Measurements from ENCODE around the gene FAM83D. TPM values are rescaled to one million over a fixed set of nuclear protein-coding genes. Genes with fewer than 3 reads are reported as not detected.
"Not testable (repeated sequence)": the region's sequence is repeated elsewhere in the genome, so short reads cannot be mapped to it uniquely, and the experiment has no call there.

The FAM83D gene
- total RNA-seq, 5 donors from 2014 or later (not counting 1 experiment from before 2014, with no cell fraction given), result 1.3 to 4.0 (median 2.4) TPM

DNA sequence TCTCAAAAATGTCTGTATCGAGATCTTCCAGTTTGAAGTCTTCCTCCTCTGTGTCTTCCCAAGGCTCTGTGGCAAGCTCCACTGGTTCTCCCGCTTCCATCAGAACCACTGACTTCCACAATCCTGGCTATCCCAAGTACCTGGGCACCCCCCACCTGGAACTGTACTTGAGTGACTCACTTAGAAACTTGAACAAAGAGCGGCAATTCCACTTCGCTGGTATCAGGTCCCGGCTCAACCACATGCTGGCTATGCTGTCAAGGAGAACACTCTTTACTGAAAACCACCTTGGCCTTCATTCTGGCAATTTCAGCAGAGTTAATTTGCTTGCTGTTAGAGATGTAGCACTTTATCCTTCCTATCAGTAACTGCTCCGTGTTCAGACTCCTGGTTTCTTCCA, 25.9 kb downstream of the FAM83D start:
- Histone ChIP-seq H3K9me3 (no peaks in the 10 kb centered on the region), H3K4me3 (ENCODE audit: control insufficient read depth in 1 of 2, extremely low read depth in 1 of 2, low read length in 1 of 2) (no peak overlapping the region), H3K27me3 (replicated peaks in 1 of 2; ENCODE audit: control insufficient read depth in 2 of 2, extremely low read depth in 1 of 2, insufficient read depth in 2 of 2, low read length in 1 of 2) (no peaks in the 10 kb centered on the region), H3K4me1 (ENCODE audit: control insufficient read depth in 1 of 2, extremely low read depth in 1 of 2, insufficient read depth in 2 of 2, low read length in 2 of 2) (no peaks in the 10 kb centered on the region), H3K27ac (ENCODE audit: low read length) (no peak overlapping the region), H3K36me3 (ENCODE audit: control insufficient read depth in 2 of 2, extremely low read depth in 1 of 2, insufficient read depth in 1 of 2, low read length in 1 of 2) (peaks cover 0 to 2% of the 10 kb centered on the region in 2 donors)
- CTCF ChIA-PET, result no interaction called here
- H3K4me3 Mint-ChIP-seq, result no peak overlapping the region
- POLR2A ChIA-PET, result no interaction called here
- ATAC-seq (replicated peaks in 1 of 4) (no peak), DNase-seq (no peak)
- H3K9me3 Mint-ChIP-seq, result no peaks in the 10 kb centered on the region
- H3K4me1 Mint-ChIP-seq, result no peaks in the 10 kb centered on the region
- no peaks in the 10 kb centered on the region for H3K27me3 Mint-ChIP-seq
- H3K27ac Mint-ChIP-seq, result no peak overlapping the region
- WGBS (ENCODE audit: insufficient coverage), result 91% methylated on average over 5 of the region's 6 CpGs
- H3K36me3 Mint-ChIP-seq, result peaks cover 14% of the 10 kb centered on the region

DNA sequence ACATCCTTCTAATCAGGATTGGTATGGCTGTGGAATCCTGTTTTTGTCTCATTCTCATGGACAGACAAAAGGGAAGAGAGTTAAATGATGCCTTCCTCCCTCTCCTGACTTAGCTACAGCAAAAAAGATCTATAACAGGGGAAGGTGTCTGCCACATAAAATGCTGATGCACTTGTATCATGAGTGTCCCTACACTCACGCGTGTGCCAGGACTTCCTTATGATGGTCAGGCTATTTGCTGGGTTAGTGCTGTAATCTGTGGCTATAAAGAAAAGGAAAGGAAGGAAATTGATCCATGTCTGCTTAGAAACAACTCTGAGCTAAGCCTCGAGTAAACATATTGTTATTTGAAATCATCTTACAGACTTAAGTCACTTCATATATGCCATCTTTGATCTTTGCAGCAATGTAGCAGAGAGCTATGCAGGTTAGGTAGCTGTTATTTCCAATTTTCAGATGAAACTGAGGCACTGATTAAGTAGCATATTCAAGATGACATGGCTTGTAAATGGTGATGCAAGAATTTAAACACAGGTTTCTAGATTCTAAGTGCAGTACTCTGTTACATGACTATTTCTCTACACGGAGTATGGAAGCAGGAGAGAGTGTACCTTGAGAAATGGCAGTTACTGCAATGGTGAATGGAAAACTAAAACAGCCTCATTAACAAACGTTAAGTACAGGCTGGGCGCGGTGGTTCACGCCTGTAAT, 27.6 kb downstream of the FAM83D start:
- DNase-seq, result no peak
- Histone ChIP-seq H3K4me3 (ENCODE audit: control insufficient read depth in 1 of 2, extremely low read depth in 1 of 2, low read length in 1 of 2) (no peak overlapping the region), H3K4me1 (ENCODE audit: control insufficient read depth in 1 of 2, extremely low read depth in 1 of 2, insufficient read depth in 2 of 2, low read length in 2 of 2) (no peaks in the 10 kb centered on the region), H3K27me3 (replicated peaks in 1 of 2; ENCODE audit: control insufficient read depth in 2 of 2, extremely low read depth in 1 of 2, insufficient read depth in 2 of 2, low read length in 1 of 2) (no peaks in the 10 kb centered on the region), H3K27ac (ENCODE audit: low read length) (no peak overlapping the region), H3K36me3 (ENCODE audit: control insufficient read depth in 2 of 2, extremely low read depth in 1 of 2, insufficient read depth in 1 of 2, low read length in 1 of 2) (peaks cover 0 to 2% of the 10 kb centered on the region in 2 donors), H3K9me3 (no peaks in the 10 kb centered on the region)
- POLR2A ChIA-PET, result interaction anchor here in 1 of 2 donors (0.5 kb wide), 1 partner anchor 107 kb away, joined by 3 read pairs; no protein-coding TSS in a partner anchor
- Mint-ChIP-seq H3K27ac (no peak overlapping the region), H3K36me3 (peaks cover 10% of the 10 kb centered on the region), H3K4me1 (no peaks in the 10 kb centered on the region), H3K9me3 (no peaks in the 10 kb centered on the region), H3K4me3 (no peak overlapping the region), H3K27me3 (no peaks in the 10 kb centered on the region)
- CTCF ChIA-PET, result interaction anchor here in 1 of 2 donors (0.5 kb wide), 1 partner anchor 8 kb away, joined by 5 read pairs; no protein-coding TSS in a partner anchor
- ATAC-seq (replicated peaks in 1 of 4), result no peak
- WGBS (ENCODE audit: insufficient coverage), result 100% methylated on average over 3 of the region's 8 CpGs

DNA sequence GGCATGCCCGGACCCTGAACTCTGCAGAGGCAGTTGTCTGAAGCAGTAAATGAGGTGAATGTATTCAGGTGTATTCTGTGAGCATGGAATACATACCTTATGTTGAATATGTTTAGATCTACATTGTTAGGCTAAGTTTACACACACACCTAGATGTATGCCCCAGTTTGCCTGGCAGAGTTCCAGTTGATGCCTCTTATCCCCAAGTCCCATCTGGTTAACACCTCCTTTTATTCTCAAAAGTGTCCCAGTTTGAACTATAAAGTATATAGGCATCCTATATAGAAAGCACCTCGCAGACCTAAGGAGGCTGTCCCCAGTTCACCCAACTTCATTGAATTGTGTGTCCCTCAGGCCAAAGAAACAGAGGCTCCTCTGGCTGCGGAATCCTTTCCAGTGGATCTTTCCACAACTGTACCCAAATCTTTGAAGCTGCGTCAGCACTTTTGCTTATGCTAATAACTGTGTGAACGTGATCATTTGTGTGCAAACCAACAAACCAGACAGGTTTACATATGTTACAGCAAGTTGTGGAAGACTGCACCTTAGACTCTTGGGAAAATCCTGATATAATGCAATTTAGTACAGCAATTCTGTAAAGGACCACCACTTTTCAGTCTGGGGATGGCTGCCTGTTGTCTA, 31.1 kb downstream of the FAM83D start:
- Mint-ChIP-seq H3K9me3 (no peaks in the 10 kb centered on the region), H3K27ac (no peak overlapping the region), H3K36me3 (peaks cover 2% of the 10 kb centered on the region), H3K4me1 (peaks cover 8 to 9% (median 9%) of the 10 kb centered on the region in 3 donors), H3K4me3 (no peak overlapping the region), H3K27me3 (no peaks in the 10 kb centered on the region)
- ATAC-seq (replicated peaks in 1 of 4) (no peak), DNase-seq (no peak)
- H3K36me3 ChIP-seq (ENCODE audit: control insufficient read depth in 2 of 2, extremely low read depth in 1 of 2, insufficient read depth in 1 of 2, low read length in 1 of 2), result peaks cover 0 to 2% of the 10 kb centered on the region in 2 donors
- CTCF ChIA-PET, result no interaction called here
- no peak overlapping the region for H3K4me3 ChIP-seq (ENCODE audit: control insufficient read depth in 1 of 2, extremely low read depth in 1 of 2, low read length in 1 of 2)
- 89% methylated on average over 1 of the region's 5 CpGs for WGBS (ENCODE audit: insufficient coverage)
- H3K9me3 ChIP-seq, result no peaks in the 10 kb centered on the region
- H3K27ac ChIP-seq (ENCODE audit: low read length), result no peak overlapping the region
- POLR2A ChIA-PET, result interaction anchor here in 1 of 2 donors (0.6 to 0.7 kb wide), 2 partner anchors 9 to 53 kb away, joined by 3 read pairs; no protein-coding TSS in a partner anchor
- H3K4me1 ChIP-seq (ENCODE audit: control insufficient read depth in 1 of 2, extremely low read depth in 1 of 2, insufficient read depth in 2 of 2, low read length in 2 of 2), result peaks cover 6% of the 10 kb centered on the region in 2 experiments
- H3K27me3 ChIP-seq (replicated peaks in 1 of 2; ENCODE audit: control insufficient read depth in 2 of 2, extremely low read depth in 1 of 2, insufficient read depth in 2 of 2, low read length in 1 of 2), result no peaks in the 10 kb centered on the region

DNA sequence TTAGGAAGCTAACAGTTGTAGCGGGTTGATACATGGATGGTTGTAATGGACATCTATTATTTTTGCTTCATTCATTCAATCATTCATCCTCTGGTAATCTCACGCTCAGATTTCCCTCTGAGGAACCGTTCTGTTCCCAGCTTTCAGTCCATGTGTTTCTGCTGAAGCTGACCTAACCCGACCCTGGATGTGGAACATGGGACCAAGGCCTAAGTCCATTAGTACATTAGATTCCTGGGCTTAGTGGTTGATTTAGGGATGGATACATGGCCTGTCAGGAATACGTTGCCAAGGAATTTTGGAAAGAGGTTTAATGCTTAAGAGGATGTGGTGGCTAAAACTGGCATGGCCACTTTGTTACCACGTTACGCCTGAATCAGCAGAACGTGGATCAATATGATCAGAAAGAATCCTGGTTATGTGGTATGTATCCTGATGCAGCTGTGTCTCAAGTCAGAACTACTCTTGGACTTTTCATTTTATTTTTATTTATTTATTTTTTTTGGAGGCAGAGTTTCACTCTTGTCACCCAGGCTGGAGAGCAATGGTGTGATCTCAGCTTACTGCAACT, 31.8 kb downstream of the FAM83D start:
- no peaks in the 10 kb centered on the region for H3K36me3 Mint-ChIP-seq
- no peak for ATAC-seq (replicated peaks in 1 of 4)
- CTCF ChIA-PET, result no interaction called here

DNA sequence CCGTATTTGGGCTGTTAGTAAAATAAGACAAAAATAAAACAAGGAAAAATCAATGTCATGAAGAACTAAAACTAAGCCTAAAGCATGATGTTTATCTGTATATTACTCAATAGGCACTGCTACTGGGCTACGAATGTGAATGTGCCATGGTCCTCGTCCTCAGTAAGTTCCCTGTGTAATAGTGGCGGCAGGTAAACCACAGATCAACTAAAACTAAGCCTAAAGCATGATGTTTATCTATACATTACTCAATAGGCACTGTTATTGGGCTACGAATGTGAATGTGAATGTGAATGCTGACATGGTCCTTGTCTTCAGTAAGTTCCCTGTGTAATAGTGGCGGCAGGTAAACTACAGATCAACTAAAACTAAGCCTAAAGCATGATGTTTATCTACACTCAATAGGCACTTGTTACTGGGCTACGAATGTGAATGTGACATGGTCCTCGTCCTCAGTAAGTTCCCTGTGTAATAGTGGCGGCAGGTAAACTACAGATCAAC, 34.0 kb downstream of the FAM83D start:
- H3K4me3 ChIP-seq (ENCODE audit: control insufficient read depth in 1 of 2, extremely low read depth in 1 of 2, low read length in 1 of 2); H3K36me3 ChIP-seq (ENCODE audit: control insufficient read depth in 2 of 2, extremely low read depth in 1 of 2, insufficient read depth in 1 of 2, low read length in 1 of 2); H3K9me3 Mint-ChIP-seq; H3K27me3 ChIP-seq (replicated peaks in 1 of 2; ENCODE audit: control insufficient read depth in 2 of 2, extremely low read depth in 1 of 2, insufficient read depth in 2 of 2, low read length in 1 of 2); H3K27ac ChIP-seq (ENCODE audit: low read length); DNase-seq; ATAC-seq (replicated peaks in 1 of 4); H3K9me3 ChIP-seq; H3K27me3 Mint-ChIP-seq; POLR2A ChIA-PET; H3K27ac Mint-ChIP-seq; H3K4me3 Mint-ChIP-seq: not testable (repeated sequence)
- WGBS (ENCODE audit: insufficient coverage), result 100% methylated on average over 1 of the region's 9 CpGs
- CTCF ChIA-PET, result interaction anchor here in 1 of 2 donors (1.0 kb wide), 1 partner anchor 18 kb away, joined by 4 read pairs; no protein-coding TSS in a partner anchor
- peaks cover 12 to 15% of the 10 kb centered on the region in 2 experiments for H3K4me1 ChIP-seq (ENCODE audit: control insufficient read depth in 1 of 2, extremely low read depth in 1 of 2, insufficient read depth in 2 of 2, low read length in 2 of 2)
- peaks cover 22 to 30% (median 26%) of the 10 kb centered on the region in 3 donors for H3K4me1 Mint-ChIP-seq
- peaks cover 12% of the 10 kb centered on the region for H3K36me3 Mint-ChIP-seq

More for the DNA sequence above, 31.8 kb downstream of the FAM83D start:
- H3K27ac ChIP-seq (ENCODE audit: low read length), result no peak overlapping the region
- DNase-seq, result no peak
- Mint-ChIP-seq H3K27ac (no peak overlapping the region), H3K9me3 (no peaks in the 10 kb centered on the region), H3K4me3 (no peak overlapping the region), H3K4me1 (peaks cover 13 to 14% (median 13%) of the 10 kb centered on the region in 3 donors), H3K27me3 (no peaks in the 10 kb centered on the region)
- POLR2A ChIA-PET, result interaction anchor here in 1 of 2 donors (0.6 to 0.7 kb wide), 2 partner anchors 9 to 53 kb away, joined by 3 read pairs; no protein-coding TSS in a partner anchor
- no peaks in the 10 kb centered on the region for H3K27me3 ChIP-seq (replicated peaks in 1 of 2; ENCODE audit: control insufficient read depth in 2 of 2, extremely low read depth in 1 of 2, insufficient read depth in 2 of 2, low read length in 1 of 2)
- no peak overlapping the region for H3K4me3 ChIP-seq (ENCODE audit: control insufficient read depth in 1 of 2, extremely low read depth in 1 of 2, low read length in 1 of 2)
- 100% methylated on average over 3 of the region's 8 CpGs for WGBS (ENCODE audit: insufficient coverage)
- H3K9me3 ChIP-seq, result no peaks in the 10 kb centered on the region
- H3K4me1 ChIP-seq (ENCODE audit: control insufficient read depth in 1 of 2, extremely low read depth in 1 of 2, insufficient read depth in 2 of 2, low read length in 2 of 2), result peaks cover 10 to 12% of the 10 kb centered on the region in 2 experiments
- peaks cover 0 to 2% of the 10 kb centered on the region in 2 donors for H3K36me3 ChIP-seq (ENCODE audit: control insufficient read depth in 2 of 2, extremely low read depth in 1 of 2, insufficient read depth in 1 of 2, low read length in 1 of 2)

DNA sequence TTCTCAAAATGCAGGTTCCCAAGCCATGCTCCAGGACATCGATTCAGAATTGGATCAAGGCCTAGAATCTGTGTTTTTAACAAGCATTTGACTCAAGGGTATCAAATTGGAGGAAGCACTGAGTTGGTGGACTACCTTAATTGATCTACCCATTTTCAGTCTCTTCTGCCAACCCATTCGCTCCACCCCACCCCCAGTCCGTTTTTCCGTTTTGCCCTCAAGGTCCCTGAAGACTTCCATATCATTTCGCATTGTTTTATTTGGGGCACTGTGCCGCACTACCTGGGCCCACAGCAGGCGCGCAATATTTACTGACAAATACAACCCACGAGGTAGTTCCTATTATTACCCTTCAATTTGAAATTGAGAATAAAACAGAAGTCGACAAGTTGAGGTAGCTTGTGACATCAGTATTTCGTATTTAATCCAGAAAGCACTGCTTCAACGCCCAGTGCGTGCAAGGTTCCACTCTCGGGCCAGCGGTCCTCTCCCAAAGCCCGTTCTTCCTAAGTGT, 35.4 kb downstream of the FAM83D start:
- Histone ChIP-seq H3K4me3 (ENCODE audit: control insufficient read depth in 1 of 2, extremely low read depth in 1 of 2, low read length in 1 of 2) (peak overlapping the region; percentile 74 to 77), H3K9me3 (no peaks in the 10 kb centered on the region), H3K36me3 (ENCODE audit: control insufficient read depth in 2 of 2, extremely low read depth in 1 of 2, insufficient read depth in 1 of 2, low read length in 1 of 2) (peaks cover 0 to 7% of the 10 kb centered on the region in 2 donors), H3K27me3 (replicated peaks in 1 of 2; ENCODE audit: control insufficient read depth in 2 of 2, extremely low read depth in 1 of 2, insufficient read depth in 2 of 2, low read length in 1 of 2) (no peaks in the 10 kb centered on the region), H3K4me1 (ENCODE audit: control insufficient read depth in 1 of 2, extremely low read depth in 1 of 2, insufficient read depth in 2 of 2, low read length in 2 of 2) (peaks cover 12 to 15% of the 10 kb centered on the region in 2 experiments), H3K27ac (ENCODE audit: low read length) (peak overlapping the region; percentile 27)
- peak in 5 of 35 experiments; percentile 1 to 17 (median 3) for DNase-seq
- 13% methylated on average over 11 of the region's 16 CpGs for WGBS (ENCODE audit: insufficient coverage)
- POLR2A ChIA-PET, result interaction anchor here in 1 of 2 donors (0.6 kb wide), 2 partner anchors 146 to 471 kb away, joined by 3 read pairs; no protein-coding TSS in a partner anchor
- peaks cover 17% of the 10 kb centered on the region for H3K36me3 Mint-ChIP-seq
- H3K9me3 Mint-ChIP-seq, result no peaks in the 10 kb centered on the region
- peak overlapping the region; percentile 95 for H3K27ac Mint-ChIP-seq
- CTCF ChIA-PET, result interaction anchor here (0.9 to 2.9 kb wide), 6 partner anchors 20 to 172 kb away, joined by 3 to 16 read pairs (median 4); partner anchors contain the start of gene FAM83D (in 1 of the 2)
- peaks cover 26 to 33% (median 30%) of the 10 kb centered on the region in 3 donors for H3K4me1 Mint-ChIP-seq
- no peaks in the 10 kb centered on the region for H3K27me3 Mint-ChIP-seq
- peak overlapping the region; percentile 89 to 98 (median 92) for H3K4me3 Mint-ChIP-seq
- no peak for ATAC-seq (replicated peaks in 1 of 4)
